HepG2 (cell line): Measurements from ENCODE around the gene OAS3. TPM values are rescaled to one million over a fixed set of nuclear protein-coding genes. Genes with fewer than 3 reads are reported as not detected.

Source experiments
- ARNT2 ChIP-seq: sonication (generic); formaldehyde crosslinking; IDR thresholded peaks from 2 replicates; pipeline ENCODE4 v1.8.0; 2022; ENCODE audit warnings: mild to moderate bottlenecking, low read depth, missing genetic modification reagents, moderate library complexity
- BHLHE40 ChIP-seq: IDR thresholded peaks from 2 replicates; pipeline ENCODE4 v1.6.1; 2011; ENCODE audit warnings: low read length, improper control_type of control experiment
- ERF ChIP-seq: IDR thresholded peaks from 2 replicates; pipeline ENCODE4 v1.6.1; 2018; ENCODE audit warnings: missing biosample characterization, missing genetic modification reagents
- GABPA ChIP-seq, 2 experiments: IDR thresholded peaks; 2 replicates each; pipeline ENCODE4 v1.6.1; 2011 to 2016; ENCODE audit warnings: low read depth in 2 of 2, low read length in 1 of 2, missing biosample characterization in 1 of 2, missing genetic modification characterization in 1 of 2
- GTF3A ChIP-seq: sonication (generic); formaldehyde crosslinking; conservative IDR thresholded peaks from 2 replicates; pipeline ENCODE4 v1.4.0; 2020; ENCODE audit warnings: mild to moderate bottlenecking, missing genetic modification reagents
- NAIF1 ChIP-seq: sonication (generic); formaldehyde crosslinking; IDR thresholded peaks from 2 replicates; pipeline ENCODE4 v1.5.0; 2020; ENCODE audit warnings: mild to moderate bottlenecking, missing genetic modification reagents, borderline replicate concordance
- PAX8 ChIP-seq: sonication (generic); formaldehyde crosslinking; IDR thresholded peaks from 2 replicates; pipeline ENCODE4 v1.8.0; 2022; ENCODE audit warnings: mild to moderate bottlenecking, missing genetic modification reagents, borderline replicate concordance
- REST ChIP-seq, 2 experiments: IDR thresholded peaks; 2 replicates each; pipeline ENCODE4 v1.6.1; 2011 to 2012; ENCODE audit warnings: low read length in 2 of 2, borderline replicate concordance in 1 of 2, low read depth in 1 of 2, mild to moderate bottlenecking in 1 of 2, moderate library complexity in 1 of 2
- SALL2 ChIP-seq: sonication (generic); formaldehyde crosslinking; IDR thresholded peaks from 2 replicates; pipeline ENCODE4 v1.8.1; 2023; ENCODE audit warnings: mild to moderate bottlenecking, missing genetic modification reagents, inconsistent platforms
- TFDP2 ChIP-seq: sonication (generic); formaldehyde crosslinking; IDR thresholded peaks from 2 replicates; pipeline ENCODE4 v1.4.0; 2020; ENCODE audit warnings: missing genetic modification reagents
- TP53 ChIP-seq: sonication (generic); formaldehyde crosslinking; conservative IDR thresholded peaks from 2 replicates; pipeline ENCODE4 v1.4.0; 2020; ENCODE audit warnings: missing genetic modification reagents
- YY1 ChIP-seq: IDR thresholded peaks from 2 replicates; pipeline ENCODE4 v1.6.1; 2011; ENCODE audit warnings: low read length, low read depth, moderate library complexity, mild to moderate bottlenecking; ENCODE audit not compliant: insufficient read depth, insufficient replicate concordance
- ZFP91 ChIP-seq: sonication (generic); formaldehyde crosslinking; IDR thresholded peaks from 2 replicates; pipeline ENCODE4 v1.9.0; 2022; ENCODE audit warnings: missing genetic modification reagents, mild to moderate bottlenecking, borderline replicate concordance
- ZNF101 ChIP-seq: sonication (generic); formaldehyde crosslinking; IDR thresholded peaks from 2 replicates; pipeline ENCODE4 v1.4.0; 2020; ENCODE audit warnings: mild to moderate bottlenecking, low read depth, missing genetic modification reagents, borderline replicate concordance
- ZNF24 ChIP-seq: fragments of 450-650 bp; IDR thresholded peaks from 2 replicates; pipeline ENCODE4 v1.6.1; 2017; ENCODE audit warnings: antibody characterized with exemption, mild to moderate bottlenecking
- ZNF605 ChIP-seq: sonication (generic); formaldehyde crosslinking; IDR thresholded peaks from 2 replicates; pipeline ENCODE4 v1.8.0; 2022; ENCODE audit warnings: mild to moderate bottlenecking, missing genetic modification reagents
- ZNF614 ChIP-seq: IDR thresholded peaks from 2 replicates; pipeline ENCODE4 v1.6.1; 2018; ENCODE audit warnings: missing biosample characterization, missing genetic modification reagents, inconsistent platforms, borderline replicate concordance
- ZNF703 ChIP-seq: sonication (generic); formaldehyde crosslinking; IDR thresholded peaks from 2 replicates; pipeline ENCODE4 v1.5.1; 2020; ENCODE audit warnings: missing genetic modification reagents, mild to moderate bottlenecking, moderate library complexity, borderline replicate concordance
- polyA plus RNA-seq, 8 experiments: library from polyadenylated mRNA; depleted of rRNA in 3 of 8; stranded (reverse) in 7 of 8; unstranded in 1 of 8; fragments of >200 nt; fragmentation: Illumina TruSeq in 4 of 8; extraction: Trizol in 4 of 8; gene quantifications; 2 replicates each; pipeline versions ENCODE4 v1.2.1 to v1.2.3, GENCODE V29; 2011 to 2016; ENCODE audit warnings: low read depth in 4 of 8, missing spikeins in 1 of 8, mixed read lengths in 1 of 8; ENCODE audit not compliant: insufficient read depth in 1 of 8
- total RNA-seq, 5 experiments: library from RNA; depleted of rRNA; stranded (reverse); fragments of >200 nt; fragmentation: Illumina TruSeq; extraction: Trizol; gene quantifications; 2 replicates each; pipeline ENCODE4 v1.2.3, GENCODE V29; 2016; ENCODE audit warnings: low read depth in 1 of 5
- TF ChIP-seq, protein P1 (sequence below): sonication (generic); formaldehyde crosslinking; IDR thresholded peaks from 2 replicates; pipeline ENCODE4 v1.9.0; 2022; ENCODE audit warnings: low read depth, missing genetic modification reagents

The OAS3 gene
- total and polyA plus RNA-seq, 2 of the 13 experiments (the other 11 are each of a cell fraction or from before 2014, with no cell fraction given) = 4.8 to 10.5 TPM

DNA sequence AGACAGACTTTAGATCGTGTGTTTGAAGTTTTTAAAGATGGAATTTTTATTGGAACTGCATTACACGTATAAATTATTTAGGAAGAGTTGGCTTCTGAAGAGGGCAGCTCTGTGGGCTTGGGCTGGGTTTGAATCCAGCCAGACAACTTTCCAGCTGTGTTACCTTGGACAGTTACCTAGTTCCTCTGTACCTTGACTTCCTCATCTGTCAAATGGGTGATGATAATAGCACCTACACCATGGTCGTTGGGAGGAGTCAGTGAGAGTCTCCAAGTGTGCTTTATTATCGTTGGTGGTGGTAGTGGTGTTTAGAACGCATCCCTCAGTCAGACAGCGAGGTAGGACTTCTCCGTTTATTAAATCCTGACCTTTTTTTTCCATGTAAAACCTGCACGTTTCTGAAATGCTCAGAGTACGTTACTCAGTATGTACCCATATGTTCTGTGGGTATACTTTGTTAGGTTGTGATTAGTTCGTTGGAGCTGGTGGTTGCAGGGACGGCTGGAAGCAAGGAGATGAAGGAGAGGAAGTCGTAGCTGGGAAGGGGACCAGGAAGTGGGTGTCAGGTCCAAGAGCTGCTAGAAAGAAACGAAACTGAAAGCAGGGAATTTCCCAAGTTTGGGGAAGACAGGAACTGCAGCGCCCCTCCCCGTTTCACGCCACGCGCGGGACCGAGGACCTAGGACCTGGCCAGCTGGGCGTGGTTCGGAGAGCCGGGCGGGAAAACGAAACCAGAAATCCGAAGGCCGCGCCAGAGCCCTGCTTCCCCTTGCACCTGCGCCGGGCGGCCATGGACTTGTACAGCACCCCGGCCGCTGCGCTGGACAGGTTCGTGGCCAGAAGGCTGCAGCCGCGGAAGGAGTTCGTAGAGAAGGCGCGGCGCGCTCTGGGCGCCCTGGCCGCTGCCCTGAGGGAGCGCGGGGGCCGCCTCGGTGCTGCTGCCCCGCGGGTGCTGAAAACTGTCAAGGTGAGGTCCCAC, at the start of gene OAS3 (continued):
- TF ChIP-seq SALL2 (CRISPR knock-in tag) (no peak), BHLHE40 (no peak), TFDP2 (peak; percentile 91), ERF (0 out of 2 replicates have a peak, but pooled peaks have one; percentile 48), TP53 (CRISPR knock-in tag) (0 out of 2 replicates have a peak, but pooled peaks have one; percentile 32), ZFP91 (CRISPR knock-in tag) (peak; percentile 67; the same call in 1 of the 2 replicates), ARNT2 (no peak), ZNF24 (no peak), ZNF703 (CRISPR knock-in tag) (no peak), NAIF1 (CRISPR knock-in tag) (no peak), ZNF614 (CRISPR knock-in tag) (no peak), PAX8 (CRISPR knock-in tag) (0 out of 2 replicates have a peak, but pooled peaks have one; percentile 64), YY1 (peak; percentile 24), ZNF101 (no peak), REST (IDR thresholded peaks at IDR 0.05; ENCODE audit: borderline replicate concordance in 1 of 2, low read depth in 1 of 2, low read length in 2 of 2) (peak in 1 of 2 experiments; percentile 53; a peak in 2 of 4 replicates), GTF3A (no peak), GABPA (IDR thresholded peaks at IDR 0.05; ENCODE audit: low read depth, low read length) (peak; percentile 22; the same call in 1 of the 2 replicates), GABPA (CRISPR knock-in tag; IDR thresholded peaks at IDR 0.05; ENCODE audit: low read depth) (peak; percentile 75), ZNF605 (CRISPR knock-in tag) (no peak)
- TF ChIP-seq, protein P1, sequence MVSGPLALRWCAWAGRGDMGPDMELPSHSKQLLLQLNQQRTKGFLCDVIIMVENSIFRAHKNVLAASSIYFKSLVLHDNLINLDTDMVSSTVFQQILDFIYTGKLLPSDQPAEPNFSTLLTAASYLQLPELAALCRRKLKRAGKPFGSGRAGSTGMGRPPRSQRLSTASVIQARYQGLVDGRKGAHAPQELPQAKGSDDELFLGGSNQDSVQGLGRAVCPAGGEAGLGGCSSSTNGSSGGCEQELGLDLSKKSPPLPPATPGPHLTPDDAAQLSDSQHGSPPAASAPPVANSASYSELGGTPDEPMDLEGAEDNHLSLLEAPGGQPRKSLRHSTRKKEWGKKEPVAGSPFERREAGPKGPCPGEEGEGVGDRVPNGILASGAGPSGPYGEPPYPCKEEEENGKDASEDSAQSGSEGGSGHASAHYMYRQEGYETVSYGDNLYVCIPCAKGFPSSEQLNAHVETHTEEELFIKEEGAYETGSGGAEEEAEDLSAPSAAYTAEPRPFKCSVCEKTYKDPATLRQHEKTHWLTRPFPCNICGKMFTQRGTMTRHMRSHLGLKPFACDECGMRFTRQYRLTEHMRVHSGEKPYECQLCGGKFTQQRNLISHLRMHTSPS (CRISPR knock-in tag) = no peak
